Liver (tissue), 2 donors: Measurements from ENCODE around the gene S100A13.

Experiments
- CTCF ChIP-seq: fragments of 150-350 bp; IDR thresholded peaks from 2 replicates; pipeline ENCODE4 v1.5.1; 2017; ENCODE audit warnings: improper control_type of control experiment, low read depth, low read length; ENCODE audit not compliant: missing input control
- MAX ChIP-seq: IDR thresholded peaks from 2 replicates; pipeline ENCODE4 v1.6.1; 2016; ENCODE audit warnings: antibody characterized with exemption
- donor health status: healthy.

GRCh38 chr1:153662269-153662668, 35.0 kb upstream of the S100A13 start:
- TF ChIP-seq CTCF (no peak), MAX (no peak)
